Small intestine (tissue), 16 donors: ENCODE data around the gene BCOR. TPM values are rescaled to one million over a fixed set of nuclear protein-coding genes. Genes with fewer than 3 reads are reported as not detected.

ENCODE experiments used
- DNase-seq, 2 donors: peaks; one replicate each; pipeline versions ENCODE4 v3.0.0 to v3.0.0-alpha.2; 2013
- FAIRE-seq: peaks from 2 replicates; lab custom pipeline; 2012; peaks lifted over from hg19 to GRCh38; lab: Jason Lieb, UNC
- H3K27ac ChIP-seq, 3 donors: one replicate each; pipeline ENCODE4 v1.5.1; 2013; ENCODE audit warnings: low read length in 2 of 3, mild to moderate bottlenecking in 2 of 3, control low read depth in 1 of 3, inconsistent platforms in 1 of 3, low read depth in 1 of 3, moderate library complexity in 1 of 3
- H3K27me3 ChIP-seq, 3 donors: one replicate each; pipeline ENCODE4 v1.6.1; 2013; ENCODE audit warnings: low read length in 3 of 3, inconsistent platforms in 1 of 3; ENCODE audit not compliant: control insufficient read depth in 3 of 3, insufficient read depth in 3 of 3
- H3K36me3 ChIP-seq, 3 donors: one replicate each; pipeline ENCODE4 v1.6.1; 2013; ENCODE audit warnings: low read length in 3 of 3, inconsistent platforms in 1 of 3, low read depth in 1 of 3, mild to moderate bottlenecking in 1 of 3, moderate library complexity in 1 of 3; ENCODE audit not compliant: control insufficient read depth in 3 of 3, insufficient read depth in 2 of 3
- H3K4me1 ChIP-seq, 3 donors: one replicate each; pipeline ENCODE4 v1.6.1; 2013; ENCODE audit warnings: low read length in 2 of 3, inconsistent platforms in 1 of 3, low read depth in 1 of 3, mild to moderate bottlenecking in 1 of 3, moderate library complexity in 1 of 3; ENCODE audit not compliant: control insufficient read depth in 3 of 3, insufficient read depth in 2 of 3
- H3K4me3 ChIP-seq, 3 donors: one replicate each; pipeline ENCODE4 v1.5.1; 2013; ENCODE audit warnings: low read length in 3 of 3, control low read depth in 1 of 3, inconsistent platforms in 1 of 3, low read depth in 1 of 3, mild to moderate bottlenecking in 1 of 3, moderate library complexity in 1 of 3
- H3K9me3 ChIP-seq, 2 donors: one replicate each; pipeline ENCODE4 v1.6.1; 2013; ENCODE audit warnings: low read depth in 1 of 2, low read length in 1 of 2; ENCODE audit not compliant: control insufficient read depth in 2 of 2, insufficient read depth in 1 of 2
- WGBS, 3 donors: extraction: QIAGEN DNeasy Blood & Tissue Kit; methylation state at CpG; one replicate each; pipeline ENCODE4 v1.1.7; 2013; 5-methylcytosine and 5-hydroxymethylcytosine counted together
- long read RNA-seq, 10 donors: transcript quantifications; one replicate each; lab custom pipeline, GENCODE V29; 2026
- polyA plus RNA-seq, 4 donors: library from polyadenylated mRNA; stranded (reverse) in 3 of 4; unstranded in 1 of 4; fragments of 200-250 nt in 3 of 4; fragments of 120-200 nt in 1 of 4; gene quantifications; one replicate each; pipeline versions ENCODE4 v1.2.1 to v1.2.3, GENCODE V29; 2013
- donor health status: healthy with polysubstance abuse.
- donor health status: control.
- donor health status: control.
- donor health status: Bipolar disorder and iron deficiency.
- donor health status: healthy.

Gene BCOR
- polyA plus RNA-seq = 10 to 100 TPM in 2 of 4 donors, 1 to 10 TPM in 2; 5.1 to 38.1 (median 8.5) TPM
- long read RNA-seq, donor 1, partial matches to known transcripts = 8 of 9 reads
- long read RNA-seq, donor 1, other reads (novel, unspliced or antisense) = 0 of 9 reads
- long read RNA-seq, donor 2 = 0 reads
- long read RNA-seq, donor 3, partial matches to known transcripts = 0 of 1 reads
- long read RNA-seq, donor 3, other reads (novel, unspliced or antisense) = 0 of 1 reads
- long read RNA-seq, donor 4 = 0 reads
- long read RNA-seq, donor 5 = 0 reads
- long read RNA-seq, donor 6 = 0 reads
- long read RNA-seq, donor 7, partial matches to known transcripts = 0 of 1 reads
- long read RNA-seq, donor 7, other reads (novel, unspliced or antisense) = 0 of 1 reads
- long read RNA-seq, donor 8 = 0 reads
- long read RNA-seq, donor 9 = 0 reads
- long read RNA-seq, donor 10, partial matches to known transcripts = 0 of 2 reads
- long read RNA-seq, donor 10, other reads (novel, unspliced or antisense) = 0 of 2 reads

- DNase-seq (peak; percentile 69 to 82), FAIRE-seq (no peak)
- Histone ChIP-seq H3K9me3 (no peaks in the 10 kb centered on the region), H3K4me1 (peaks cover 0 to 14% (median 3%) of the 10 kb centered on the region in 3 donors), H3K27ac (peak within 1 kb of the TSS; percentile 83 to 91 (median 85)), H3K4me3 (peak within 1 kb of the TSS; percentile 76 to 84 (median 78)), H3K36me3 (peaks cover 0 to 2% (median 0%) of the 10 kb centered on the region in 3 donors), H3K27me3 (peaks cover 0 to 2% (median 0%) of the 10 kb centered on the region in 3 donors)
- whole genome bisulfite sequencing, 3 donors = 0 to 16% (median 2%) methylated on average over 20 to 98 of the region's 98 CpGs
Measured at GRCh38 chrX:40097504-40098263, at the start of gene BCOR. TSS of gene BCOR (minus strand) at chrX:40097958. CDS start at chrX:40077929, 20,029 bp downstream.

- 59 to 92% (median 89%) methylated on average over 40 to 50 of the region's 50 CpGs for WGBS, 3 donors
- DNase-seq (no peak), FAIRE-seq (no peak)
- H3K4me3 ChIP-seq = no peak overlapping the region
- peaks cover 0 to 45% (median 8%) of the 10 kb centered on the region in 3 donors for H3K27me3 ChIP-seq
- H3K4me1 ChIP-seq = peaks cover 0 to 28% (median 0%) of the 10 kb centered on the region in 3 donors
- H3K27ac ChIP-seq = no peak overlapping the region
- no peaks in the 10 kb centered on the region for H3K36me3 ChIP-seq
- peaks cover 0 to 3% of the 10 kb centered on the region in 2 donors for H3K9me3 ChIP-seq
Measured at GRCh38 chrX:40147126-40147952, 49.6 kb upstream of the BCOR start.

- DNase-seq (peak in 1 of 2 donors; percentile 63), FAIRE-seq (no peak)
- 6 to 16% (median 14%) methylated on average over 49 to 77 of the region's 77 CpGs for WGBS, 3 donors
- H3K4me3 ChIP-seq = peak overlapping the region; percentile 27 to 53 (median 29)
- peaks cover 0 to 39% (median 8%) of the 10 kb centered on the region in 3 donors for H3K27me3 ChIP-seq
- no peaks in the 10 kb centered on the region for H3K36me3 ChIP-seq
- H3K27ac ChIP-seq = no peak overlapping the region
- H3K9me3 ChIP-seq = peaks cover 0 to 3% of the 10 kb centered on the region in 2 donors
- peaks cover 0 to 22% (median 0%) of the 10 kb centered on the region in 3 donors for H3K4me1 ChIP-seq
Measured at GRCh38 chrX:40146262-40147125, 48.7 kb upstream of the BCOR start.

GRCh38 chrX:40145923-40146261, 48.1 kb upstream of the BCOR start:
- DNase-seq (no peak), FAIRE-seq (no peak)
- WGBS, 3 donors = 4 to 21% (median 15%) methylated on average over 12 to 37 of the region's 37 CpGs
- Histone ChIP-seq H3K36me3 (no peaks in the 10 kb centered on the region), H3K4me3 (peak overlapping the region; percentile 5 to 53 (median 29)), H3K27me3 (peaks cover 0 to 33% (median 5%) of the 10 kb centered on the region in 3 donors), H3K9me3 (peaks cover 0 to 3% of the 10 kb centered on the region in 2 donors), H3K27ac (no peak overlapping the region), H3K4me1 (peaks cover 0 to 24% (median 0%) of the 10 kb centered on the region in 3 donors)

GRCh38 chrX:40145001-40145922, 47.5 kb upstream of the BCOR start:
- FAIRE-seq = no peak
- Histone ChIP-seq H3K4me3 (peak overlapping the region; percentile 5 to 53 (median 29)), H3K4me1 (peaks cover 0 to 24% (median 0%) of the 10 kb centered on the region in 3 donors), H3K9me3 (peaks cover 0 to 3% of the 10 kb centered on the region in 2 donors), H3K27me3 (peaks cover 0 to 30% (median 5%) of the 10 kb centered on the region in 3 donors), H3K36me3 (no peaks in the 10 kb centered on the region), H3K27ac (no peak overlapping the region)
- no peak for DNase-seq
- WGBS, 3 donors = 15 to 36% (median 27%) methylated on average over 31 to 54 of the region's 54 CpGs

GRCh38 chrX:40144576-40144975, 46.8 kb upstream of the BCOR start:
- Histone ChIP-seq H3K4me3 (no peak overlapping the region), H3K36me3 (no peaks in the 10 kb centered on the region), H3K9me3 (peaks cover 0 to 3% of the 10 kb centered on the region in 2 donors), H3K27ac (no peak overlapping the region), H3K27me3 (peaks cover 0 to 30% (median 5%) of the 10 kb centered on the region in 3 donors), H3K4me1 (peaks cover 0 to 24% (median 0%) of the 10 kb centered on the region in 3 donors)
- FAIRE-seq (no peak), DNase-seq (no peak)
- WGBS, 3 donors = 43 to 68% (median 48%) methylated on average over 9 of the region's 9 CpGs
